ENCODE data around the gene FBXL2. TPM values are rescaled to one million over a fixed set of nuclear protein-coding genes. Genes with fewer than 3 reads are reported as not detected.
A peak's percentile ranks its signal among the peaks of the same experiment; 100 is the strongest.

The FBXL2 gene
- 5.1 and 9.7 TPM in 2 replicates for total RNA-seq (ENCODE audit: low replicate concordance)

- peak within 1 kb of the TSS; percentile 80 for H3K4me3 ChIP-seq (ENCODE audit: low read depth, low read length)
- DNase-seq (ENCODE audit: low read depth) = peak; percentile 54
- no peak for TF ChIP-seq CTCF (IDR thresholded peaks at IDR 0.05; ENCODE audit: insufficient read depth, low read length)
These were observed at the start of gene FBXL2 for GRCh38 chr3:33277193-33277882. Gene FBXL2, plus strand, starts transcription at chr3:33277442. Its CDS starts 71 bp downstream, at chr3:33277513.

- DNase-seq (ENCODE audit: low read depth) = no peak
- no peak for TF ChIP-seq CTCF (IDR thresholded peaks at IDR 0.05; ENCODE audit: insufficient read depth, low read length)
These were observed 48.2 kb upstream of the FBXL2 start for GRCh38 chr3:33229066-33229465.

DNA sequence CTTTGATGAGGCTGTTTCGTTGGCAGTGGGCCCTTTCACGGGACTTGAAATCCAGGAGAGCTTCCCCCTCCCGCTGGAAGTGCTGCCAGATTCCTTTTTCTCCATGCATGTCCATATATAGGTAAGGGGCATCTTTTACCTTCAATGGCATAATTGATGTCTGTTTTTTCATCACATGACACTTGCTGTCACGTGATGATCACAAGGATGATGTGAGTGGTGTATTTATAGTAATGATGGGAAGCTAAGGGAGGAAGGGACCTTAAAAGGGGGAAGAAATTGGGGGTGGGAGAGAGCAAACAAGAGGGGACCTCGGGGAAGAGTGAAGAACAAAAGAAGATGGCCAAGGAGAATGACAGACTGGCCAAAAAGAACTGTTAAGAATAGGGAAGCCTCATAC, 47.3 kb upstream of the FBXL2 start:
- no peak overlapping the region for H3K4me3 ChIP-seq (ENCODE audit: low read depth, low read length)
- DNase-seq (ENCODE audit: low read depth) = no peak
- TF ChIP-seq CTCF (IDR thresholded peaks at IDR 0.05; ENCODE audit: insufficient read depth, low read length) = no peak

More at GRCh38 chr3:33229066-33229465, 48.2 kb upstream of the FBXL2 start:
- no peak overlapping the region for H3K4me3 ChIP-seq (ENCODE audit: low read depth, low read length)

DNA sequence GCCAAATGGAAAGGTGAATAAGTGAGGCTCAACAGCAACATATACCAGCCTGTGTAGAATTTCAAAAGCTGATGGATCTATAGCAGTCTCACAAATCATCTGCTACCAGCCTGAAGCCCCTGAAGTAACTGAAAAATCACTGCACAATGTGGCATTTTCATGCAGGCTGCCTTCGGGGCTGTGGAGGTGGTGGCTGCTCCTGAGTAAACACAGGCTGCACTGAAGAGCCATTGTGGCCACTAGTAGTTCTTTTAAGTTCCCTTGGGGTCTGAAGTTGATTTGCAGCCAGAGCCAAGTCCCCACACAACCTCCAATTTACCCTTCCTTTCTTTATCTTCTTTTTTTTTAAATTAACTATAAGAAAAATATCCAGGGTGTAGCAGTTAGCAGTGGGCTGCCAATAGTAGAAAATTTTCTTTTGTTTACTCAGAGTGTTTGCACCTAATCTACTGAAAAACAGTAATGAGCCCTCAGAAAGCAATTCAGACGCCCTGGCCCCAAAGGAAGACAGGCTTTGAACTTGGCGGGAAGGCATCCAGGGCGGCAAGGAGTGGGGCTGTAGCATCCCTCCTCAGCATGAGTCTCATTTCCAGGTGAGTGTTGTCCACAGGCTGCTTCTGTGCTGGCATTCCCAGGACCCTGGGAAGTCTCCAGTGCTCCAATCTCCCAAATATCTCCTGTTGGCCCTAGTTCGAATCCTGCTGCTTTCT, 45.3 kb upstream of the FBXL2 start:
- H3K4me3 ChIP-seq (ENCODE audit: low read depth, low read length) = no peak overlapping the region
- DNase-seq (ENCODE audit: low read depth) = no peak
- no peak for TF ChIP-seq CTCF (IDR thresholded peaks at IDR 0.05; ENCODE audit: insufficient read depth, low read length)

GRCh38 chr3:33233884-33234283, 43.4 kb upstream of the FBXL2 start:
- DNase-seq (ENCODE audit: low read depth) = no peak
- no peak for TF ChIP-seq CTCF (IDR thresholded peaks at IDR 0.05; ENCODE audit: insufficient read depth, low read length)
- no peak overlapping the region for H3K4me3 ChIP-seq (ENCODE audit: low read depth, low read length)

DNA sequence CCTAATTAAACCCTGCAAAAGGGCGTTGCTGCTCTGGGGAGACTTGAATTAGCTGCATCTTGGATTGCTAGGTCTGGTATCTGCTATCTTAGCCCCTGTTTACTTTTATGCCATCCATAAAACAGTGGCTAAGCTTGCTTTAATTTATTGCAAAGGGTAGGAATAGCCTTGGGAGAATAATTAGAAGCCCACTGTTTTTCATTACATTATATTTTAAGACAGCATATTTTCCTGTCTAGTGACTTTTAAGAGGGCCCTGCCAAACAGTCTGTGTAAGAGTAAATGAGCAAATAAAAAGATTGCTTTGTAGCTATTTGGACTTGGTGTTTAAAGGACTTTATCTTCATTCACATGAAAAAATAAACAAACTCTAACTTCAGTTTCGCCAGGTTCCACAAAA, 41.2 kb upstream of the FBXL2 start:
- no peak for TF ChIP-seq CTCF (IDR thresholded peaks at IDR 0.05; ENCODE audit: insufficient read depth, low read length)
- H3K4me3 ChIP-seq (ENCODE audit: low read depth, low read length) = no peak overlapping the region
- no peak for DNase-seq (ENCODE audit: low read depth)

All from fibroblast of the aortic adventitia (primary cell).